OCI-M2 (cell line): ENCODE data around the gene ARHGAP22.
"Not testable (repeated sequence)": the region's sequence is repeated elsewhere in the genome, so short reads cannot be mapped to it uniquely, and the experiment has no call there.

Source experiments
- DNase-seq: peaks from one replicate; lab custom pipeline; 2025; ENCODE audit not compliant: unreplicated experiment; lab: John Stamatoyannopoulos, UW

ARHGAP22 gene

DNA sequence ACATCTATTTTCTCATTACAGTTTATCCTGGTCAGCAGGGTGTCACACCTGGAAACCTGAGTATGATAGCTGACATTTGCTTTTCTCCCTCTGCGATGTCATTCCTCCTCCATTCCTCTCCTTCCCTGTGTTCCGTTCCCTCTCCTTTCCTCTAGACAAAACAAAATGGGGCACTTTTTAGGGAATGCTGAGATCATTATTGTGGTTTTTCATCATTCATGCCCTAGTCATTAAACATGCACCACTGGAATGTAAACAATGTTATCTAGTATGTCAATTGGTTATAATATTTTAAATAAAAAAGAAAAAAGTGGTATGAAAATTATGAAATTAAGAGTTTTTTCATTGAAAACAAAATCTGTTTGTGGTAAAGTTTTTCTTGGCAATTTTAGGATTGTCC, 165.8 kb downstream of the ARHGAP22 start:
- DNase-seq: no peak

DNA sequence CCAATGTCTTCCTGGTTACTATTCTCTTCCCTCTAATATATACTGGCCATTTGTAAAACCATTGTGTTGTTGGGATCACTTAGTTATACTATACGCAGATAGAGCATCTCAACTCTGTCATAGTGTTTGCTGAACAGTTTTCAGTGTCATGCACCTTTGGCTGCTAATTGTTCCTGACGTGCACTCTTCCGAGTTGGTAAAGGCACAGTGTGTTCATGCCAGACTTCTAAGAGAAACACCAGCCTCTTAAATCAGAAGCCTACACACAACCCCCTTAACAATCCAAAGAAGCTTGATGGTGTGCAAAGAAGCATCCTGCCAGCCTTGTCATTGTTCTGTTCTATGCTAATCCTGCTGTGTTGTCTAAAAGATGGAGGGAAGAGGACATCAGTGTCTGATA, 167.3 kb downstream of the ARHGAP22 start:
- no peak for DNase-seq

DNA sequence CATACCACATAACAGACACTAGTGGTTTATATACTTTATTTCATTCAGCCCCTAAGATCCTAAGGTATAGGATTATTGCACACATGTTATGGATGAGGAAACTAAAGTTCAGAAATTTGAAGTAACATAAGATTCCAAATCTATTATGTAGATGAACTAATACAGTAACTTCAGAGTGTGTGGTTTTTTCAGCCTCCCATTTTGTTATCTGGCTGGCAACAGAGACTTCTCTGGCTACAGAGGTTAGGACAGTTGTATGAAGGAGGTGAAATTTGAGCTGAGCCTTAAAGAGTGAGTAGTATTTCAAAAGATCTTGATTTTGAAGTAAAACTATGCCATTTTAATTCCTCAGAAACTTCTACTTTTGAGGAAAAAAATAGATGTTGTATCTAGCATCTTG, 173.0 kb downstream of the ARHGAP22 start:
- DNase-seq: no peak

DNA sequence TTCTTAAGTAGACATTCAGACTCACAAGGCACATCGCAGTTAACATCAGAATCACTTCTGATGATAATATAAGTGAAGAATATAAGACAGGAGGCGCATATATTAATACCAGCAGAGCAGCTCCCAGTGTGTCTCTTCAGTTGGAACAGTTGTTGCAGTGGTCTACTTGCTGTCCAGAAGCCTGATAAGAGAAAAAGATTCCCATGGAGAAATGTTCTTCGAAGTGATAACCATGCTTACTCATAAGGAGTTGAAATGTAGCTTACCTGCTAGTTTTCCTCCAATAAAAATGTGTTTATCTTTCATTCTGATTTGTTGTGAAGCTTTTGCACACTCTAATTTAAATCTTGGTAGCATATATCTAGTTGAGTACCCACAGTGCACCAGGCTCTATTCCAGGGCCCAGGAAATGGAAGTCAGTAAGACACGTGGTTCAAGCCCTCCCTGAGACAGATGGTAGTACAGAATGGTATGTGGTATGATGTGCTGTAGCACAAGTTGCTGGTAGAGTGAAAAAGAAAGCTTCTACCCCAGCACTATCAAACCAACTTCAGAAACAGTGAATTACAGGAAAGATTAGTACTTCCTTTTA, 174.4 kb downstream of the ARHGAP22 start:
- DNase-seq: no peak

DNA sequence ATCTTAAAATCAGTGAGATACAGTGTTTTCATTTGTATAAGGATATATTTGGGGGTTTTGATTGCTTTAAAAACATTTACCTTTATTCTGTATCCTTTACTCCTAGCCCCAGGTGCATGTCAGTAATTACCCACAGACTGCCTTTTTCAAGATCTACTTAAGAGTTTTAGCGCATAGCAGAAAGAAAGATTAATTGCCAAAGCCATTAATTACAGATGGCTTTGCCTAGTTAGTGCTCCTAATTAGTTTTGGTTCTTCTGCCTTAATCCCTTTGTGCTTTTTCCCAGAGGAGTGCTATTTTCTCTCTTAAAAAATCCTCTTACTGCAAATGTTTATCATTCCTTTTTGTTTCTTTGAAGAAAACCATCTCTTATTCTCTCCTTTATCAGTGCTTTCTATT, 175.6 kb downstream of the ARHGAP22 start:
- DNase-seq: no peak

DNA sequence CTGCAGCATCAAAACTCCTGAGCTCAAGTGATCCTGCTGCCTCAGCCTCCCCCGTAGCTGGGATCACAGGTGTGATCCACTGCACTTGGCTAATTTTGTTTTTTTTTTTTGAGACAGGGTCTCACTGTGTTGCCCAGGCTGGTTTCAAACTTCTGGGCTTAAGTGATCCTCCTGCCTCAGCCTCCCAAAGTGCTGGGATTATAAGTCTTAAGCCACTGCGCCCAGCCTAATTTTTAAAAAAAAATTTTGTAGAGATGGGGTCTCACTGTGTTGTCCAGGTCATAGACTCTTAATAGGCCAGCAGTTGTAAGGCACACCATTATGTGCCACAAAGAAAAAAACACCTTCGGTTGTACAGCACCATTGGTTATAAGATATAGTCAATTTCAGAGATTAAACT, 176.0 kb downstream of the ARHGAP22 start:
- DNase-seq: no peak

DNA sequence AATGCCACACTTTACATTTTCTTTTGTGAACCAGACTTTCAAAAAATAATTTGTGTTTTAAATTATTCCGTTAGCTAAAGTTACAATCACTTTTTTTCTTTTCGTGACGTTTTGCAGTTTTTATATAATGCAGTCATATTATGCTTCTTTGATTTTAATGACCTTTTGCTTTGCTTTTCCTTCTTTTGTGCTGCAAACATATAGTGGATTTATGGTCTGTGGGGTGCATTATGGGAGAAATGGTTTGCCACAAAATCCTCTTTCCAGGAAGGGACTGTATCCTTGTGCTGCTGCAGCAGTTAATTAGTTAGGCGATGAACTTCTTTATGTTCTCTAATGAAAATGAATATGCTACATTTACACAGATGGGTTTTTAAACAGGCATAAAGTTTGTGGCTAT, 181.0 kb downstream of the ARHGAP22 start:
- no peak for DNase-seq

DNA sequence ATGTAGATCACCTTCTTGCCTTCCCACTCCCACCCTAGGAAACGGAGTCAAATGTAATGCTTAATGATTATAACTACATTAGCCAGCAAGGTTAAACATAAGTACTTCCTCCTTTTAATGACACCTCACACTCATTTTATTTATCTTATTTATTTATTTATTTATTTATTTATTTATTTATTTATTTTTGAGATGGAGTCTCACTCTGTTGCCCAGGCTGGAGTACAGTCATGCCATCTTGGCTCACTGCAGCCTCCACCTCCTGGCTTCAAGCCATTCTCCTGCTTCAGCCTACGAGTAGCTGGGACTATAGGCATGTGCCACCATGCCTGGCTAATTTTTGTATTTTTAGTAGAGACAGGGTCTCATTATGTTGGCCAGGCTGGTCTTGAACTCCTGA, 183.0 kb downstream of the ARHGAP22 start:
- DNase-seq: not testable (repeated sequence)

DNA sequence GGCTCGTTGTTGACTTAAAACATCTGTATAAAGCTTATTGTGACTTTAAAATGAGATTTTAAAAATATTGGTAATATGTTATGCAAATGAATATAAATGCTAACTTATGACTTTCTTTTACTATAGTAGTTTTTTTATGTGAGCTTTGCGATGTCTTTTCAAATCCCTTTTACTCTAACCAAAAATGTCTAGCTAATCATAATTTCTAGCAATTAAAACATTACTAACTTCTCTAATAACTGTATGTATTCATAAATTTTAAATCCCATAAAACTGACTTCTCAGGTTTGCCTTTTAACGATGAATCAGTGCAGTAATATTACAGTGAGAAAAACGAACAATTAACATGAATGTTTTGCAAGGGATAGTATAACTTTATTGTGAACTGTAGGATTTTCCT, 185.2 kb downstream of the ARHGAP22 start:
- DNase-seq: no peak

DNA sequence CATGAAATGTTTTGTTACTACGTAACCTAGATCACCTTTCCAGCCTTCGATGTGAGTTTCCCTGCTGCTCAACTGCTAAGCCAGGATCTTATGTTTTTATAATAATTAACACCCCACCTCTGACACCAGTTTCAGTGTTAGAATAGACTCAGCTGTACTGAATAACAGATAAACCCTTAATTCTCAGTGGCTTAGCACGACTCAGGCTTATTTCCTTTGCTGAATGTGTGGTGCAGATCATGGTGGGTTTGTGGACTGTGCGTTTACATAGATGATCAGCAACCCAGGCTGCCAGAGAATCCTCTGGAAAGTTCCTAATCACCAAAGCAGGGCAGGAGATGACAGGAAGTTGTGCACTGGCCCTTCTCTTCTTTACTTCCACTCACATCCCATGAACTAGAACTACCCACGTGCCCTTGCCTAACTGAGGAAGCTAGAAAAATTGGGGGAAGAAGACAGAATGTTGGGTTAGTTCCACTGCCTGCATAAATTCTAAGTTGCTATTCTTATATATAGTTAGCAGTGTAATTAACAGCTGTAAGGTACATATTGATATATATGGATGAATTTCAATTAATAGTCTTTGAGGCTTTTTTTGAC, 186.6 kb downstream of the ARHGAP22 start:
- DNase-seq: no peak

DNA sequence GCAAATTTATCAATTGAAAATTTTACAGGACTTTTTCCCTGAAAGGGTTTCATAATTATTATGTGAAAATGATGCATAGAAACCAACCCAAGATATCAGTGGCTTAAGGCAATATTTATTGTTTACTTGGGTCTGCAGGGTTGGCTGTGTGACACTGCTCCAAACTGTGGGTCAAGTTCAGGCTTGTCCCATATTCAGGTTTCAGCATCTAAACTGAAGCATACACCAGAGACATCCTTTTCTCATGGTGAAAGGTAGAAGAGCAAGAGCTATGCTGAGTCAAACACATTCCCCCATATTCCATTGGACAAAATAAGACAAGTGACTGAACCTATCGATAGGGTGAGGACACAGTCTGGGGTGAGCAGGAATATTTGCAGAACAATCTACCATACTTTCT, 187.5 kb downstream of the ARHGAP22 start:
- no peak for DNase-seq

DNA sequence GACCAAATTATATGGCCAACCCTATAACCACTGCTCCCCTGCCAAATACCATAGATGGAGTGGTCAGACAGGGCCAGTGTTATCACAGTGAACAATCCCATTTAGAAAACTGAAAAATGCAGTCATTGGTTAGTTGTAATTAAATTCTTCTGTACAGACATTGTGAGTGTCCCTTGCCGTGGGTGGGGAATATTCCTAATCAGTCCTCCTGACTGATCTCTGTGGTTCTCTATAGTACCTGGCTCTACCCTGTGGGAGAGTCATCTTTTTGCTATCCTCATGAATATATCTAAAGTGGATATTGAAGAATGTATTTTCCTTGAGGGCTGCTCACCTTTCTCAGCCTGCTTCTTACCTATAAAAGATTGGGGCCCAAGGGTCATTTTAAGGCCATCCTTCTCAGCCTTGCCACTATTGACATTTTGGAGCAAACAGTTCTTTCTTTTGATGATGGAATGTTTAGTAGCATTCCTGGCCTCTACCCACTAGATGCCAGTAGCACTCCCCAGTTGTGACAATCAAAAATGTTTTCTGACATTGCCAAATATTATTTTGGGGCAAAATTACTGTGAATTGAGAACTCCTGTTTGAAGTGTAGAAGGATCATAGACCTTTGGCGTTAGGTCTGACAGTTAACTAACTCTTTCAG, 188.2 kb downstream of the ARHGAP22 start:
- DNase-seq: no peak

DNA sequence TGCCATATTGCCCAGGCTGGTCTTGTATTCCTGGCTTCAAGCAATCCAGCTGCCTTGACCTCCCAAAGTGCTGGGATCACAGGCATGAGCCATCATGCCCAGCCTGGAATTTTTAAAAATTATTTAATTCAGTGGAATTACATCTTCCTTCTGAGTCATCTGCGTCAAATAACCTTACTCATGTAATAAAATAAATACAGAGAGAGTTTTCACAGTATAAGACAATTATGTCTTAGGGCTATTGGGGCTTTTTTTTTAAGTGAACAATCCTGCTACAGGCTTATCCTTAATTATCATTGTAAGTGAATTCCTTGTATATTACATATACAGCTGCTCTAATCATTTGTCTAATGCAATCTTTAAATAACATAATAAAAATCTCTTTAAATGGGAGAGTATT, 190.1 kb downstream of the ARHGAP22 start:
- no peak for DNase-seq

DNA sequence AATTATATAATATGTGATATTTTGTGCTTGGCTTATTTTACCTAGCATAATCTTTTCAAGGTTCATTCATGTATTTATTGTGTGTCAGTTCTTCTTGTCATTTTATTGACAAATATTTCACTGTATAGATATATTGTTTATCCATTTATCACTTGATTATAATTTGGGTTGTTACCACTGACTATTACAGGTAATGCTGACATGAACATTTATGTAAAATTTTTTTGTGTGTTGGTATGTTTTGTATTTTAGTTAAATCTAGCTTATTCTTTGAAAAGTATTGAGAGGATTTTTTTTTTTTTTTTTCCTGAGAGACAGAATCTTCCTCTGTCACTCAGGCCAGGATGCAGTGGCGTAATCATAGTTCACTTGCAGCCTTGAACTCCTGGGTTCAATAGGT, 190.7 kb downstream of the ARHGAP22 start:
- DNase-seq: no peak

DNA sequence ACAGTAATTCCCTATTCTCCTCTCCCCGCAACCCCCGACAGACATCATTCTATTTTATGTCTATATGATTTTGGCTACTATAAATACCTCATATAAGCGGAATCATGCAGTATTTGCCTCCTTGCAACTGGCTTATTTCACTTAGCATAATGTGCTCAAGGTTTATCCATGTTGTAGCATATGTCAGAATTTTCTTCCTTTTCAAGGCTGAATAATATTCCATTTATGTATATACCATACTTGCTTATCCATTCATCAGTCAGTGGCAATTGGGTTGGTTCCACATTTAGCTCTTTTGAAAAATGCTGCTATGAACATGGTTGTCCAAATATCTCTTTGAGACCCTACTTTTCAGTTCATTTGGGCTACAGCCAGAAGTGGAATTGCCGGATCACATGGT, 191.9 kb downstream of the ARHGAP22 start:
- DNase-seq: no peak

DNA sequence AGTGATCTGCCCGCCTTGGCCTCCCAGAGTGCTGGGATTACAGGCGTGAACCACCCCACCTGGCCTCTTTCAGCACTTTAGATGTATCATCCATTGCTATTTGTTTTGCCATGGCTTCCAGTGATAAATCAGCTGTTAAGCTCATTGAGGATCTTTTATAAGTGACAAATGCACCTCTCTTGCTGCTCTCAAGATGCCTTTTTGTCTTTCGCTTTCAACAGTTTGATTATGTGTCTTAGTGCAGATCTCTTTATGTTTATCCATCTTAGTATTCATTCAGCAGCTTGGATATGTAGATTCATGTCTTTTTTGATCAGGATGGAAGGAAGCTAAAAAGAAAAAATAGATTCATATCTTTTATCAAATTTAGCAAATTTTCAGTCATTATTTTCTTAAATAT, 192.8 kb downstream of the ARHGAP22 start:
- DNase-seq: no peak

DNA sequence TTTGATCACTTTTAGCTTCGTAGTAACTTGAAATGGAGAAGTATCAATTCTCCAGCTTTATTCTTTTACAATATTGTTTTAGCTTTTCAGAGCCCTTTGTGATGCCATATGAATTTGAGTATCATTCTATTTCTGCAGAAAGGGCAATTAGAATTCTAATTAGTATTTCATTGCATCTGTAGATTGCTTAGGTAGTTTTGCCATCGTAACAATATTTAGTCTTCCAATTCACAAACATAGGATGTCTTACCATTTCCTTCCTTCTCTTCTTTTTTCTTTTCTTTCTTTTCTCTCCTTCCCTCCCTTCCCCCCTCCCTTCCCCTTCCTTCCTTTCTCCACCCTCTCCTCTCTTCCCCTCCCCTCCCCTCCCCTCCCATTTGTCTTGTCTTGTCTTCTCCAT, 193.4 kb downstream of the ARHGAP22 start:
- no peak for DNase-seq

DNA sequence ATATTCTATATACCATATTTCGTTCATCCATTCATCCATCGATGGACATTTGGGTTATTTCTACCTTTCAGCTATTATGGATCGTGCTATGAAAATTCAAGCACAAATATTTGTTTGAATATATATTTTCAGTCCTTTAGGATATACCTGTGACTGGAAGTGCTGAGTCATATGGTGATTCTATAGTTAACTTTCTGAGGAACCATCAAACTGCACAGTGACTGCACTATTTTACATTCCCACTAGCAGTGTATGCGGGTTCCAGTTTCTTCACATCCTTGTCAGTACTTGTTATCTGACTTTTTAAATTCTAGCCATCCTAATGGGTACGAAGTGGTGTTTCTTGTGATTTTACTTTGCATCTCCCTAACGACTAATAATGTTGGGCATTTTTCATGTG, 194.4 kb downstream of the ARHGAP22 start:
- no peak for DNase-seq

DNA sequence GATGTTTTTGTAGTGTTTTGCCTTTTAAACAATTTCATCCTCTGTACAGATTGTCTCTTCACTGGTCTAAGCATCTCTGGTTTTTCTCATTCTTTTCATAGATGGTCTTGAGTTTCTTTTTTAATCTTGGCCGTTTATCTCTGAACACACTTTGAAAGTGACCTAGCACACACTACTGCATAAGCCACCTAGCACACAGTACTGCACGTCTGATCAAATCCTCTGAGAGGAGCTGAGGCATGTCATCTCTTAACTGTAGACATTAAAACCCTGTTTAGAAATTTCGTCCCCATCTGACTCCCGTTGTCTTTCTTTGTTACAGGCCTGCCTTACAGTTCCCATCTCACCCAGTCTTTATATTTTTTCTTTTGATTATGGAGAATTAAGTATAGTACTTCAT, 198.2 kb downstream of the ARHGAP22 start:
- no peak for DNase-seq

DNA sequence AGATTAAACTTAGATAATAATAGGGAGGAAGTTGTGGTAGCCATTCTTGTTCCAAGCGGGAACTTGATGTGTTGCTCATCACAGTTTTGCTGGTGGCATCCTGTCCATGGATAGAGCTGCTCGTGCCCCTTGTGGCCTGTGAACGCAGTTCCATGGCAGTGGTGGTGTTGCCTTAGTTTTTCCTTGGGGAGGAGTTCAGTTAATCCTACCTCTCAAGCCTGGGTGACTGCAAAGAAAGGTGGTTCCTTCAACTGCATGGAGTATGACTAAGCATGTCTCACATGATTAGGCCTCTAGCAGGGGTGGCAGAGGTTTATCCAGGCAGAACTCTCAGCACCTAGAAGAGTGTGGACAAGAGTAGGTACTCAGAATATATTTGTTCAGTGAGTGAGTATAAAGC, 198.7 kb downstream of the ARHGAP22 start:
- no peak for DNase-seq

DNA sequence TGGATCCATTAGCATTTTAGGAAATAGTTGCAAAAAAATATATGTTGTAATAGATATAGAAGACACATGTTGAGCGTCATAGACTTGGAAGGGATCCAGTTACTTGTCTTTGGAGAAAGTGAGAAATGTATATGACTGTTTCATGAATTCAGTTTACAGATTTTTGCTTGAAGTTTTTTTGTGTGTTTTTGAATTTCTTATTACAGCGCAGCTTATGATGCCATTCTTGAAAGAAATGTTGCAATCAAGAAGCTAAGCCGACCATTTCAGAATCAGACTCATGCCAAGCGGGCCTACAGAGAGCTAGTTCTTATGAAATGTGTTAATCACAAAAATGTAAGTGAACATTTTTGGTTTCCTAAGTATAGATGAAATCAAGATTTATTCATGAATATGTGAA, 200.2 kb downstream of the ARHGAP22 start:
- no peak for DNase-seq

DNA sequence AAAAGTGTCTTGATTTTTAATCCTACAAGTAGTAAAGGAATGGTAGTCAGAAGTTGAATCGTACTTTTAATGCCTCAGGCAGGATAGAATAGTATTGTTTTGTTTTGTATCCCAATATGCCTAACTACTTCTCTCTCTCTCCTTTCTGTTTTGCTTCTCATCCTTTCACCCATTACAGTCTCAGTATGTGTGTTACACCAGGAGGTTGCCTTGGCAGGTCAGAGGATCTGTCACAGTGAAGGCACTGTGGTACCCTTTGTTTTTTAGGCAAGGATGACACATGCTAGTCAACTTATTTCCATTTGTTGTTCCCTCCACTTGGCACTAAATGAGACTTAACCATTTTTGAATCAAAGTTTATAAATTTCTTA, 204.0 kb downstream of the ARHGAP22 start:
- no peak for DNase-seq
